ACHN (cell line): Measurements from ENCODE around the gene B3GNT7.
A peak's percentile ranks its signal among the peaks of the same experiment; 100 is the strongest.
"Not testable (repeated sequence)": the region's sequence is repeated elsewhere in the genome, so short reads cannot be mapped to it uniquely, and the experiment has no call there.

Source experiments
- DNase-seq: peaks from one replicate; pipeline ENCODE4 v3.0.0-alpha.2; 2015
- in situ Hi-C: cut with HindIII; loops from 2 replicates; pipeline ENCODE4 v1.10.0; 2017; ENCODE audit warnings: low sequenced_read_pairs, low pct_ligation_motif_present, low pct_unique_long_range_greater_than_20kb

B3GNT7 gene

GRCh38 chr2:231411831-231412617 is 16.5 kb downstream of the B3GNT7 start:
- in situ Hi-C loops, result loop anchor here (10.0 to 25.0 kb wide), 2 partner anchors 87 to 200 kb away; no protein-coding TSS in a partner anchor
- DNase-seq, result peak; percentile 91

- DNase-seq, result no peak
- in situ Hi-C loops, result loop anchor here (10.0 to 25.0 kb wide), 2 partner anchors 88 to 200 kb away; no protein-coding TSS in a partner anchor
Observed at GRCh38 chr2:231412618-231412963, 17.1 kb downstream of the B3GNT7 start.

GRCh38 chr2:231413456-231413855 is 17.9 kb downstream of the B3GNT7 start:
- in situ Hi-C loops, result loop anchor here (10.0 to 25.0 kb wide), 2 partner anchors 89 to 201 kb away; no protein-coding TSS in a partner anchor
- no peak for DNase-seq

GRCh38 chr2:231413921-231414476 is 18.5 kb downstream of the B3GNT7 start:
- in situ Hi-C loops, result loop anchor here (10.0 to 25.0 kb wide), 2 partner anchors 89 to 202 kb away; no protein-coding TSS in a partner anchor
- DNase-seq, result no peak

- no peak for DNase-seq
- in situ Hi-C loops, result loop anchor here (10.0 to 25.0 kb wide), 2 partner anchors 90 to 203 kb away; no protein-coding TSS in a partner anchor
Observed at GRCh38 chr2:231415029-231415428, 19.5 kb downstream of the B3GNT7 start.

GRCh38 chr2:231418820-231419640 is 23.5 kb downstream of the B3GNT7 start:
- no peak for DNase-seq

GRCh38 chr2:231421051-231421580 is 25.6 kb downstream of the B3GNT7 start:
- no peak for DNase-seq
- in situ Hi-C loops, result loop anchor here (25.0 kb wide), 1 partner anchor 209 kb away; no protein-coding TSS in a partner anchor

More at GRCh38 chr2:231418820-231419640, 23.5 kb downstream of the B3GNT7 start:
- in situ Hi-C loops, result loop anchor here (10.0 to 25.0 kb wide), 2 partner anchors 94 to 207 kb away; no protein-coding TSS in a partner anchor

GRCh38 chr2:231422056-231422455 is 26.5 kb downstream of the B3GNT7 start:
- in situ Hi-C loops, result loop anchor here (25.0 kb wide), 1 partner anchor 210 kb away; no protein-coding TSS in a partner anchor
- DNase-seq, result no peak

- in situ Hi-C loops, result loop anchor here (25.0 kb wide), 1 partner anchor 211 kb away; no protein-coding TSS in a partner anchor
- DNase-seq, result no peak
Observed at GRCh38 chr2:231423176-231423575, 27.7 kb downstream of the B3GNT7 start.

GRCh38 chr2:231425291-231425810 is 29.8 kb downstream of the B3GNT7 start:
- no peak for DNase-seq

GRCh38 chr2:231425811-231426703 is 30.5 kb downstream of the B3GNT7 start:
- in situ Hi-C loops, result no loop called here
- DNase-seq, result no peak

More at GRCh38 chr2:231425291-231425810, 29.8 kb downstream of the B3GNT7 start:
- in situ Hi-C loops, result no loop called here

GRCh38 chr2:231427116-231427515 is 31.6 kb downstream of the B3GNT7 start:
- in situ Hi-C loops, result no loop called here

GRCh38 chr2:231429152-231429551 is 33.6 kb downstream of the B3GNT7 start:
- DNase-seq, result no peak
- in situ Hi-C loops, result no loop called here

More at GRCh38 chr2:231427116-231427515, 31.6 kb downstream of the B3GNT7 start:
- DNase-seq, result no peak

- no peak for DNase-seq
- in situ Hi-C loops, result no loop called here
Observed at GRCh38 chr2:231429901-231430300, 34.4 kb downstream of the B3GNT7 start.

GRCh38 chr2:231430437-231430836 is 34.9 kb downstream of the B3GNT7 start:
- in situ Hi-C loops, DNase-seq: not testable (repeated sequence)

GRCh38 chr2:231431606-231432005 is 36.1 kb downstream of the B3GNT7 start:
- DNase-seq, result no peak
- in situ Hi-C loops, result no loop called here

- DNase-seq, result no peak
Observed at GRCh38 chr2:231433990-231434389, 38.5 kb downstream of the B3GNT7 start.

More at GRCh38 chr2:231433990-231434389, 38.5 kb downstream of the B3GNT7 start:
- in situ Hi-C loops, result no loop called here
